B cell (primary cell): ENCODE data around the gene RIN3. TPM values are rescaled to one million over a fixed set of nuclear protein-coding genes. Genes with fewer than 3 reads are reported as not detected.

Source experiments
- ATAC-seq: fragments of 200-7000 bp; cut with Tn5 transposase; one replicate; pipeline ENCODE4 v1.10.0; 2021; ENCODE audit warnings: low read depth, mild to moderate bottlenecking, moderate number of reproducible peaks, moderate library complexity
- CTCF ChIA-PET: fragments of 350-600 bp; sonication (Branson Sonifier 250); formaldehyde crosslinking; loops from one replicate; lab custom pipeline; 2021; ENCODE audit warnings: antibody characterized with exemption, inconsistent platforms; lab: Charles Lee
- POLR2A ChIA-PET: fragments of 350-600 bp; sonication (Branson Sonifier 250); formaldehyde crosslinking; loops from one replicate; lab custom pipeline; 2021; ENCODE audit warnings: antibody characterized with exemption; lab: Charles Lee
- DNase-seq: peaks from one replicate; pipeline ENCODE4 v3.0.0; 2013
- H2AFZ ChIP-seq: 2 replicates; pipeline ENCODE4 v1.6.1; 2012; ENCODE audit warnings: mild to moderate bottlenecking, low read depth, low read length; ENCODE audit not compliant: insufficient read depth, poor library complexity, severe bottlenecking
- H3K27ac ChIP-seq, 2 donors: 1 replicate in 1 of 2; 2 replicates in 1 of 2; pipeline ENCODE4 v1.5.1; 2012 to 2013; ENCODE audit warnings: low read length in 2 of 2, mild to moderate bottlenecking in 2 of 2, moderate library complexity in 1 of 2
- H3K27me3 ChIP-seq, 4 experiments: fragments of 200-600 bp in 1 of 4; sonication (generic) in 1 of 4; replicated peaks in 1 of 4; 1 replicate in 2 of 4; 2 replicates in 2 of 4; pipeline versions ENCODE4 v1.6.1 to v1.7.0; 2013 to 2016; ENCODE audit warnings: low read length in 3 of 4, mild to moderate bottlenecking in 2 of 4, mixed read lengths in 1 of 4, moderate library complexity in 1 of 4; ENCODE audit not compliant: insufficient read depth in 4 of 4, control insufficient read depth in 3 of 4; ENCODE audit errors: control extremely low read depth in 1 of 4
- H3K36me3 ChIP-seq, 2 experiments: replicated peaks in 1 of 2; 1 replicate in 1 of 2; 2 replicates in 1 of 2; pipeline versions ENCODE4 v1.6.1 to v1.7.1; 2013; ENCODE audit warnings: low read length in 1 of 2; ENCODE audit not compliant: insufficient read depth in 2 of 2, control insufficient read depth in 1 of 2; ENCODE audit errors: control extremely low read depth in 1 of 2, extremely low read depth in 1 of 2
- H3K4me1 ChIP-seq, 2 donors: fragments of 200-600 bp in 1 of 2; sonication (generic) in 1 of 2; 1 replicate in 1 of 2; 2 replicates in 1 of 2; pipeline versions ENCODE4 v1.5.1 to v1.6.1; 2013 to 2017; ENCODE audit warnings: low read length in 2 of 2; ENCODE audit not compliant: control insufficient read depth in 2 of 2, insufficient read depth in 2 of 2
- H3K4me2 ChIP-seq: replicated peaks from 2 replicates; pipeline ENCODE3; 2012; ENCODE audit warnings: mild to moderate bottlenecking, low read depth, low read length; ENCODE audit not compliant: poor library complexity, severe bottlenecking
- H3K4me3 ChIP-seq, 5 experiments: fragments of 200-600 bp in 1 of 5; sonication (generic) in 1 of 5; 1 replicate in 3 of 5; 2 replicates in 2 of 5; pipeline versions ENCODE4 v1.5.1 to v1.7.0; 2011 to 2016; ENCODE audit warnings: low read length in 4 of 5, mild to moderate bottlenecking in 4 of 5, low read depth in 2 of 5, control low read depth in 1 of 5, moderate library complexity in 1 of 5; ENCODE audit not compliant: insufficient read depth in 1 of 5; ENCODE audit errors: control extremely low read depth in 1 of 5, extremely low read depth in 1 of 5
- H3K79me2 ChIP-seq: fragments of 200-600 bp; sonication (generic); one replicate; pipeline ENCODE4 v1.6.0; 2016; ENCODE audit warnings: low read length; ENCODE audit not compliant: control insufficient read depth, insufficient read depth
- H3K9ac ChIP-seq: fragments of 200-600 bp; sonication (generic); 2 replicates; pipeline ENCODE4 v1.6.1; 2017; ENCODE audit warnings: mild to moderate bottlenecking, low read length, moderate library complexity
- H3K9me3 ChIP-seq, 3 donors: one replicate each; pipeline versions ENCODE4 v1.6.1 to v1.7.1; 2013; ENCODE audit warnings: low read length in 2 of 3; ENCODE audit not compliant: control insufficient read depth in 2 of 3, insufficient read depth in 1 of 3; ENCODE audit errors: control extremely low read depth in 1 of 3
- H4K20me1 ChIP-seq: 2 replicates; pipeline ENCODE4 v1.6.0; 2012; ENCODE audit warnings: mild to moderate bottlenecking, low read length; ENCODE audit not compliant: insufficient read depth, control insufficient read depth, poor library complexity, severe bottlenecking
- H3K27ac Mint-ChIP-seq: one replicate; pipeline ENCODE4 v1.8.0; 2021; ENCODE audit warnings: mixed read lengths
- H3K27me3 Mint-ChIP-seq: one replicate; pipeline ENCODE4 v1.8.0; 2021; ENCODE audit warnings: mixed read lengths
- H3K4me1 Mint-ChIP-seq: one replicate; pipeline ENCODE4 v1.8.0; 2021; ENCODE audit warnings: mixed read lengths
- H3K4me3 Mint-ChIP-seq: one replicate; pipeline ENCODE4 v1.8.0; 2021; ENCODE audit warnings: mixed read lengths
- H3K9me3 Mint-ChIP-seq: one replicate; pipeline ENCODE4 v1.8.0; 2022; ENCODE audit warnings: mixed read lengths; ENCODE audit not compliant: insufficient read depth
- EZH2 ChIP-seq: IDR thresholded peaks from 2 replicates; pipeline ENCODE4 v1.6.1; 2012; ENCODE audit warnings: borderline replicate concordance, low read depth, mild to moderate bottlenecking, moderate library complexity, low read length; ENCODE audit not compliant: insufficient read depth, poor library complexity, severe bottlenecking
- WGBS: methylation state at CpG from one replicate; pipeline ENCODE4 v1.1.5; 2013; ENCODE audit warnings: missing lambda C conversion rate; ENCODE audit not compliant: insufficient coverage; 5-methylcytosine and 5-hydroxymethylcytosine counted together
- intact Hi-C: fragments of 100-400 bp; cut with micrococcal nuclease; formaldehyde crosslinking; loops from one replicate; pipeline ENCODE4 v1.10.0; 2022
- polyA plus RNA-seq: library from polyadenylated mRNA; depleted of rRNA; stranded (reverse); fragments of >200 nt; gene quantifications from 2 replicates; pipeline ENCODE4 v1.2.3, GENCODE V29; 2012
- total RNA-seq, 2 donors: library from RNA; stranded (reverse); fragments of 120-200 nt in 1 of 2; gene quantifications; 1 replicate in 1 of 2; 2 replicates in 1 of 2; pipeline versions ENCODE4 v1.2.3 to v1.2.4, GENCODE V29; 2013 to 2022
- TF ChIP-seq, protein P1 (sequence below): fragments of 200-600 bp; IDR thresholded peaks from one replicate; pipeline ENCODE4 v1.8.0; 2022; ENCODE audit warnings: antibody characterized with exemption, mild to moderate bottlenecking

The RIN3 gene
- total and polyA plus RNA-seq, 2 donors (not counting 1 experiment from before 2014, with no cell fraction given) = 62.1 to 123 TPM

DNA sequence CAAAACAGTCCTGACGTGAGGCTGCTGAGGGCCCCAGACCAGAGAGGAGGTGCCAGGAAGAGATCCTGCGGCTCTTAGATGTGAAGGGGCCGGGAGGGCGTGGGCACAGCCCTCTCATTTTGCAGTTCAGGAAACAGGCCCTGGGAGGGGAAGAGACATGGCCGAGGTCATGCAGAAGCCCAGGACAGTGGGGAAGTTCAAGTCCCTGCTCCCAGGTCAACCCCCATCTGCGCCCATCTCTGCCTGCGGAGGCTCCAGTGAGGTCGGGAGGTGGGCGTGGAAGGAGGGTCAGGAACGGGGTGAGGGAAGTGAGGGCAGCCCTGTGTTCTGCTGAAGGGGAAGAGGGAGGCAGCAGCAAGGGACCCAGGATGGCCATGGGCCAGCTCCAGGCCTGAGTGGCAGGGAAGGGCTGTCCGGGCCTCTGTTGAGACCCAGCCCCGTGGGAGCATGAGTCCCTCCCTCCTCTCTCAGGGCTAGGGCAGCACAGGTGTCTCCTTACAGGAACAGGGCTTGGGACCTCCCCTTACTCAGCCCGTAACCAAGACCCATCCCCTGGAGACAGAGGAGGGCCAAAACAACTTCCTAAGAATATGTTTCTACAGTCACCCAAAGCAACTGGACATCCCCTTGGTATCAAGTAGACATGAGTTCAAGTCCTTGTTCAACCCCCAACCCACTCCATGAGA is 144.0 kb downstream of the RIN3 start:
- Mint-ChIP-seq H3K27ac (peak overlapping the region; percentile 76), H3K9me3 (no peaks in the 10 kb centered on the region), H3K27me3 (no peaks in the 10 kb centered on the region), H3K4me3 (peak overlapping the region; percentile 79), H3K4me1 (peaks cover 84% of the 10 kb centered on the region)
- Histone ChIP-seq H3K9me3 (no peaks in the 10 kb centered on the region), H3K27me3 (no peaks in the 10 kb centered on the region), H3K9ac (no peak overlapping the region), H3K79me2 (peaks cover 97% of the 10 kb centered on the region), H2AFZ (no peak overlapping the region), H3K4me3 (no peak overlapping the region), H4K20me1 (peaks cover 63% of the 10 kb centered on the region), H3K4me1 (peaks cover 57 to 91% of the 10 kb centered on the region in 2 donors), H3K27ac (peak overlapping the region; percentile 31 to 78), H3K4me2 (peak overlapping the region; percentile 93), H3K36me3 (peaks cover 3 to 64% of the 10 kb centered on the region in 2 experiments)
- no peak for TF ChIP-seq EZH2
- TF ChIP-seq, protein P1, sequence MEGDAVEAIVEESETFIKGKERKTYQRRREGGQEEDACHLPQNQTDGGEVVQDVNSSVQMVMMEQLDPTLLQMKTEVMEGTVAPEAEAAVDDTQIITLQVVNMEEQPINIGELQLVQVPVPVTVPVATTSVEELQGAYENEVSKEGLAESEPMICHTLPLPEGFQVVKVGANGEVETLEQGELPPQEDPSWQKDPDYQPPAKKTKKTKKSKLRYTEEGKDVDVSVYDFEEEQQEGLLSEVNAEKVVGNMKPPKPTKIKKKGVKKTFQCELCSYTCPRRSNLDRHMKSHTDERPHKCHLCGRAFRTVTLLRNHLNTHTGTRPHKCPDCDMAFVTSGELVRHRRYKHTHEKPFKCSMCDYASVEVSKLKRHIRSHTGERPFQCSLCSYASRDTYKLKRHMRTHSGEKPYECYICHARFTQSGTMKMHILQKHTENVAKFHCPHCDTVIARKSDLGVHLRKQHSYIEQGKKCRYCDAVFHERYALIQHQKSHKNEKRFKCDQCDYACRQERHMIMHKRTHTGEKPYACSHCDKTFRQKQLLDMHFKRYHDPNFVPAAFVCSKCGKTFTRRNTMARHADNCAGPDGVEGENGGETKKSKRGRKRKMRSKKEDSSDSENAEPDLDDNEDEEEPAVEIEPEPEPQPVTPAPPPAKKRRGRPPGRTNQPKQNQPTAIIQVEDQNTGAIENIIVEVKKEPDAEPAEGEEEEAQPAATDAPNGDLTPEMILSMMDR = no peak
- ATAC-seq (no peak), DNase-seq (peak; percentile 29)
- ChIA-PET POLR2A (no interaction called here), CTCF (interaction anchor here (0.9 to 1.5 kb wide), 4 partner anchors 16 to 68 kb away, joined by 3 to 7 read pairs (median 4); no protein-coding TSS in a partner anchor)
- intact Hi-C loops = no loop called here
- 32% methylated on average over 12 of the region's 13 CpGs for WGBS

DNA sequence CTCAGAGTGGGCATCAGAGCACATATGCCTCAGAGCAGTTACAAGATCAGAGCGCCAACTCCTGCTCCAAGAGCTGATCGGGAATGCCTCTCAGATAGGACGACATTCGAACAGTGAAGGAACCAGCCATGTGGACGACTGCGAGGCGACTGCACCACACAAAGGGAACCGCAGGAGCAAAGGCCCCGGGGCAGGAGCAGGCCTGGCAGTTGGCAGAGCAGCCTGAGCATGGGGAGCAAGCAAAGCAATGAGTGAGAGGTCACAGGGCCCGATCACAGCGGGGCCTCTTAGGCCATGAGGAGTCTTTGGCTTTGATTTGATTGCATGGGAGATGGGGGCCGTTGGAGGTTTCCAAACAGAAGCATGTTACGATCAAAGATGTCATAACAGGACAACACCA is 144.6 kb downstream of the RIN3 start:
- peaks cover 57% of the 10 kb centered on the region for H4K20me1 ChIP-seq
- H3K9me3 Mint-ChIP-seq = no peaks in the 10 kb centered on the region
- intact Hi-C loops = no loop called here
- no peaks in the 10 kb centered on the region for H3K9me3 ChIP-seq
- H3K27ac Mint-ChIP-seq = peak overlapping the region; percentile 76
- ChIA-PET POLR2A (no interaction called here), CTCF (interaction anchor here (0.9 kb wide), 1 partner anchor 22 kb away, joined by 3 read pairs; no protein-coding TSS in a partner anchor)
- peaks cover 57 to 90% of the 10 kb centered on the region in 2 donors for H3K4me1 ChIP-seq
- no peaks in the 10 kb centered on the region for H3K27me3 Mint-ChIP-seq
- peaks cover 3 to 70% of the 10 kb centered on the region in 2 experiments for H3K36me3 ChIP-seq
- peak overlapping the region; percentile 79 for H3K4me3 Mint-ChIP-seq
- ATAC-seq = no peak
- DNase-seq = no peak
- H3K27me3 ChIP-seq = no peaks in the 10 kb centered on the region
- H3K4me2 ChIP-seq = peak overlapping the region; percentile 93
- WGBS = 88% methylated on average over 13 of the region's 13 CpGs
- peak overlapping the region; percentile 31 to 78 for H3K27ac ChIP-seq
- H3K4me3 ChIP-seq = no peak overlapping the region
- H3K79me2 ChIP-seq = peaks cover 94% of the 10 kb centered on the region
- H2AFZ ChIP-seq = no peak overlapping the region
- no peak overlapping the region for H3K9ac ChIP-seq
- TF ChIP-seq, protein P1 = no peak
- no peak for TF ChIP-seq EZH2
- H3K4me1 Mint-ChIP-seq = peaks cover 87% of the 10 kb centered on the region
